GM19023 (cell line): Measurements from ENCODE around the gene TTC27.
"Not testable (repeated sequence)": the region's sequence is repeated elsewhere in the genome, so short reads cannot be mapped to it uniquely, and the experiment has no call there.

Experiments used
- ATAC-seq: cut with Tn5 transposase; IDR thresholded peaks from one replicate; pipeline ENCODE4 v1.9.1; 2021; ENCODE audit warnings: mild to moderate bottlenecking, moderate library complexity; ENCODE audit not compliant: unreplicated experiment

Gene TTC27

DNA sequence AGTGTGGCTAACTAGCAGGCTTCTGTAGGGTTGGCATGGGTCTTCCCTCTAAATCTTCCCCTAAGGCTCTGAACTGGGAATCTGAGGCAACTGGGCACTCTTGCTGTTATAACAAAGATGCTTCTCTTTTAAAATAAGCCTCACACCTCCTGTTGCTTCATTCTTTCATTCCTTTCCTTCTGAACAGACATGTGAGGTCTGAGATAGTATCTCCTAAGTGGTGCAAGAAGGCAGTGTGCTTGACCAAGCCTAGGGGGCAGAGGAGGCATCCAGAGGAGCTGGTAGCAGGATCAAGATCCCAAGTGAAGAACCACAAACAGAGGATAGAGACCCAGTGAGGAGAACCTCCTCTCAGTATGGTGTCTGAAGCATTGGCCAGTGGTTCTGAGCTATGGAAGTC lies 90.9 kb downstream of the TTC27 start:
- ATAC-seq, result no peak

DNA sequence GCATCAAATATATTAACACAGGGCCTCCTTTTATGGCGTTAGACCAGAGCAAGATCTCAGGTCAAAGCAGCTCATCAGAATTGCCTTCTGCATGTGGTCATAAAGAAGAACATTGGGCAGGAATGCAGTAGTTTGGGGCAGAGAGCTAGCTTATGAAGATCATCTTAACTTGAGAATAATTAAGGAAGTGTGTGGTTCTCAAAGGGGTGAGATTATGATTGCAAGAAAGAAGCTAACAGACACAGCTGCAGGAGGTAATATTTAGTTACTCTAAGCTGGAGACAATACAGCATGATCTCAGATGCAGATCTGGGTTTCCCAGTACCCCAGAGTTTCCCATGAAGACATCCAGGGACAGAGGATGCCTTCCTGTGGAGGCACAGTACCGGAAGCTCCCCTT lies 91.6 kb downstream of the TTC27 start:
- no peak for ATAC-seq

DNA sequence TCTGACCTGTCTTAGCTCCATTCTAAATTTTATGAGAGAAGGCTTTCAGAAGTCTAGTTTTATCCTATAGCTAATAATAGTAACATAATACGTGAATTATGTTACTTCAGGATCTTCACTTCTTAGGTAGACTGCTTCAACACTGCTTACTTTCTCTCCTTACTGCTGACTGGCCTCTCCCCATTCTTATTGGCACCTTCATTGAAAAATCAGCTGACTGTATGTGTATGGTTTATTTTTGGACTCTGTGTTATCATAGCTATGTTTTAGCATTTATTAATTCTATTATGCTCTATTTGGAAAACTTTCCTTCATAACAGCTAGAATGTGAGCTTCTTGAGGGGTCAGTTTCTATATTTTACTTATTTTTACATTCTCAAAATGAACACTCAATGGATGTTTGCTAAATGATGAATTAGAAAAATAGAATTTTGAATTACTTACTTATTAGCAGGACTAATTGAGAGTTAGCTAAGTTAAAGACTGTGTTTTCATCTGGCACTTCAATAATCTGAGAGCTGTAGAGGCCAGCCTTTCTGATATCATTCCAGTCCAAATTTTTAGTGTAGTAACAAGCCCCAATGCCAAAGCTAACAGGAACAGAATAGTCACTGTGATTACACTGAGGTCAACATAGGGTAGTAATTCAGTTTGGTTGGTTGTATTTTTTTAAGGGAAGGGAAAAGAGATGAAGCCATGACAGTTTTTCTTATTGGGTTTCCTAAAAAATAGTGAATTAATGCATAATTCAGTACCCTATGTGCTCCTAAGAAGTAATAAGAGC lies 92.3 kb downstream of the TTC27 start:
- ATAC-seq, result no peak

DNA sequence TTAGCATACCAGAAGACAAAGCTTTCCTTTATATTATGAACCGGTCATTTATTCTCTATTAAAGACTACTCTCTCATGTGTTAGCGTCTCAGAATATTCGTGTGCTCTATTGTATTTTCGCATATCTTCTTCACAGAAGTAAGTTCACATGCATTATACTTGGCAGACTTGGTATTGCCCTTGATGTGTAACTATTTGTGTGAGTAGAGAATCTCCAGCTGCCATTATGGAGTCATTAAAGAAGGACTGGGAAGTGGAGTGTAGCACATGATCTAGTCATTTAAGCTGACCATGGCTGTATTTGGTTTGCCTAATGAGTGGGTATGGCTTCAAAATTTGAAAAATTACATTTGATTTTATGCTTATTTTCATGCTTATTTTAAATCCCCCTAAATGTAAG lies 92.9 kb downstream of the TTC27 start:
- no peak for ATAC-seq

DNA sequence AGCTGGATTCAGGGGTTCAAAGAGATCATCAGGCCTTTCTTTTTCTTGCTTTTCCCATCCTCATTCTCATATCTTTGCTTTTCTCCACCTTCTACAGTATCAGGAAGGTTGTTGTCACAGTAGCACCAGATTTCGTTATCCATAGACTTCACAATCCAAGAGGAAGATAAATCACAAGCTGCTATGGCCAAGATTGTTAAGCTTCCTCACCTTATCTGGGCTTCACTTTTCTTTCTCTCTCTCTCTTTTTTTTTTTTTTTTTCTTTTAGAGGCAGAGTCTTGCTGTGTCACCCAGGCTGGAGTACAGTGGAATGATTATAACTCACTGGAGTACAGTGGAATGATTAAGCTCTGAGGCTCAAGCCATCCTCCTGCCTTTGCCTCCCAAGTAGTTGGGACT lies 93.5 kb downstream of the TTC27 start:
- no peak for ATAC-seq

DNA sequence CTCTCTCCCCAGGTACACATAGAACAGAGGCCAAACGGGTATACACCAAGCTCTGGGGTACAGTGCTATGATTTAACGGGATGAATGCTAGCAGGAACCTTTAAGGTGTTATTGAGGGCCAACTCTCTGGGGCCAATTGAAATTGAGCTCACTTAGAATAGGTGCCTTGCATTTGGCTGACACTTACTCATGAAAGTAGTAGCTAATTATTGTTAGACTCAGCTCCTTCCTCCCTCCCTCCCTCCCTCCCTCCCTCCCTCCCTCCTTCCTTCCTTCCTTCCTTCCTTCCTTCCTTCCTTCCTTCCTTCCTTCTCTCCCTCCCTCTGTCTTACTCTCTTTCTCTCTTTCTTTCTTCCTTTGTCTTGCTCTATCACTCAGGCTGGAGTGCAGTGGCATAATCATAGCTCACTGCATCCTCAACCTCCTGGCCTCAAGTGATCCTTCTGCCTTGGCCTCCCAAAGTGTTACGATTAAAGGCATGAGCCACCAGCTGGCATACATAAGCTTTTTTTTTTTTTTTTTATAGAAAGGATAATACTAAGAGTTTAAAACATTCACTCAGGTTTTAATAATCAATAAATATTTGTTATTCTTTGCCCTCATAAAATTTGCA lies 95.7 kb downstream of the TTC27 start:
- no peak for ATAC-seq

DNA sequence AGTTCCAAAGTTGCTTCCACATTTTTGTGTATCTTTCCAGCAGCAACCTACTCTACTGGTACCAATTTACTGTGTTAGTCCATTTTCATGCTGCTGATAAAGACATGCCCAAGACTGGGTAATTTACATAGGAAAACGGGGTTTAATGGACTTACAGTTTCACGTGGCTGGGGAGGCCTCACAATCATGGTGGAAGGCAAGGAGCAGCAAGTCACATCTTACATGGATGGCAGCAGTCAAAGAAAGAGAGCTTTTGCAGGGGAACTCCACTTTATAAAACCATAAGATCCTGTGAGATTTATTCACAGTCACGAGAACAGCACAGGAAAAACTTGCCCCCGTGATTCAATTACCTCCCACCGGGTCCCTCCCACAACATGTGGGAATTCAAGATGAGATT lies 98.8 kb downstream of the TTC27 start:
- not testable (repeated sequence) for ATAC-seq

DNA sequence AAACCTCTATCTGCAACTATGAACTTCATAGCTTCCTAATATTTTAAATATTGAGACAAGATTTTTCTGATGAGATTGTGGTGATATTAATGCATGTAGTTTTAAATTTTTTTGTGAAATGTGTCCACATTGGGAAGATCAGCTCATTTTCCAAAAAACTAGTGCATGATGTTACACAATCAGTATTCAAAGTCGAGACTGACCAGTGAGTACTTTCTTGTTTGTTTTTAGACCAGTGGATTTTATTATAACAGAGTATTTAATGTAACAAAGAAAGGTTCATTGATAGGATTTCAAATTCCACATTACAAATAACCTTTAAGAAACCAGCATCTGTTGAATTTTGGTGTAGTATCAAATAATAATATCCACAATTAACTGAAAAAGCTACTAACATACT lies 99.3 kb downstream of the TTC27 start:
- ATAC-seq, result no peak

DNA sequence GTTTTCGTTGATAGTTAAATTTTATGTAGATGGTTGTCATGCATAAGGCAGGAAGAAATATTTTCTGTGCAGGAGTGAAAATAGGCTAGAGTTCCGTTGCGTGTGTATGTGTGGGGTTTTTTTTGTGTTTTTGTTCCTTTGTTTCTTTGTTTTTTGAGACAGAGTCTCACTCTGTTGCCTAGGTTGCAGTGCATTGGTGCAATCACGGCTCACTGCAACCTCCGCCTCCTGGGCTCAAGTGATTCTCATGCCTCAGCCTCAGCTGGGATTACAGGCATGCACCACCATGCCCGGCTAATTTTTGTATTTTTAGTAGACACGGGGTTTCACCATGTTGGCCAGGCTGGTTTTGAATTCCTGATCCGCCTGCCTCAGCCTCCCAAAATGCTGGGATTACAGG lies 103.1 kb downstream of the TTC27 start:
- not testable (repeated sequence) for ATAC-seq

DNA sequence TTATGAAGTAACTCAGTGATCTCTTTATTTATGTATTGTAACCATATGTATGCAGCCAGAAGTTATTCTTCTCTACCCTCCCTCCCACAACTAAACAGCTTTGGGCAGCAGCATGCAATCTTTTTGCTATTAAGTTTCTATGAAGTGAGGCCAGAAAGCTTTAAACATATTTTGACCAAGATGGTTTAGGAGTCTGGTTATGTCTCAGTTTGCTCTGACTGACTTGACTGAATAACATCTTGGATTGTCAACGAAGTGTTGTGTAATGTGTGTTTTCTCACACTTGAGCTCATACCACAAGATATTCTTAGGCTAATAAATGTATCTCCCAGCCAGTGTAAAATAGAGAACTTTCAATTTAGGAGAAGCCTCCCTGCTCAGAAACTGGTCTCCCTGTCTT lies 104.3 kb downstream of the TTC27 start:
- ATAC-seq, result no peak

DNA sequence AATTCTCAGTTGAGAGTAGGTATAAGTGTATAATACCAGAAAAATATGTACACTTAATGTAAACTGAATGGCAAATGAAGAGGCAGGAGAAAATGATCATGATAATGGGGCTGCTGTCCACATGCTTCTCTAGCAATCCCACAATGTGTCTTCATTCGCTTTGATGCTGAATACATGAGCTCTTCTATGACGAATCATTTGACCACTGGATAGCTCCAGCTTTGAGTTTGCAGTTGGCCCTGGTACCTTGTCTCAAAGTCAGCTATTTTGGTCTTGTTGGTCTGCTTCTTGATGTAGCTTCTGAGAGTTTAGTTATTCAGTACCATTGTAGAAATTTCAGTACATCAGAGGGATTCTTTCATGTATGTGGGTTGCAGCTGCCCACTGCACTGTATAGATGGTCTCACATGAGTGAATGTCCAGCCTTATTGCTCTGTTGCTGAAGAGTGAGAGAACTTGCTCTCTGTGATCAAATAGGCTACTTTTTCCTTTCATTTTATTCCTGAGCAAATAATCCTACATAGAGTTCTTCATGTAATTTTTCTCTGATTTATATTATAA lies 105.1 kb downstream of the TTC27 start:
- no peak for ATAC-seq

DNA sequence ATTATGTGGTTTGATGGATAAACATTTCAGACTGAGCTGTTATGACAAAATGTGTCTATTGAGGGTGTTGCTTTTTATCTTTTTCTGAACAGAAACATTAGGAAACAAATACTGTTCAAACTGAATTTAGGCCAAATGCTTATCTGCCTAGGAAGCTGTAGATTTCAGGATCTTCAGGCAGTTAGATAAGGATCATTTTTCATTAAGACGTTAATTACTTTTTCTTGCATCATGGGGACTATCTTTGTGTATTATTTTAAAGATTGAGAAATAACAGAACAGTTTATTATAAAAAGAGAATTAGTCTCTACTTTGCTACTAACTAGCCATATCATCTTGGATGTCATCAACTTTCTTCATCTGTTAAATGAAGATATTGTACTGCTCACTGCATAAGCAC lies 107.5 kb downstream of the TTC27 start:
- ATAC-seq, result no peak

DNA sequence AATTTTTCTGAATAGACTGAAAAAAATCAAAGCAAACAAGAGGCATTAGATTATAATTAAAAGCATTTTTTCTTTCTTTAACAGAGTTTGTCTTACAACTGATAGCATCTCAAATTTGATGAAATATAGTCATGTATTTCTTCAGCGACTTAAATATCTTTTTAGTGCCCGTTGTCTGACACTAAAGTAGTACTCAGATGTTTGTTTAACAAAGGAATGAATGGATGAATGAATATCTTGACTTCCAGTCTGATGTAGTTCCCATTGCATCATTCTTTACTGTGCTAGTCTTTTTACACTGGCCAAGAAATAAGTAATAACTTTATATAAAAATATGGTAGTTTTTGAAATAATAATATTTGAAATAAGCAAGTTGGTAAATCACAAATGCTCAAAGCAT lies 111.1 kb downstream of the TTC27 start:
- ATAC-seq, result no peak

DNA sequence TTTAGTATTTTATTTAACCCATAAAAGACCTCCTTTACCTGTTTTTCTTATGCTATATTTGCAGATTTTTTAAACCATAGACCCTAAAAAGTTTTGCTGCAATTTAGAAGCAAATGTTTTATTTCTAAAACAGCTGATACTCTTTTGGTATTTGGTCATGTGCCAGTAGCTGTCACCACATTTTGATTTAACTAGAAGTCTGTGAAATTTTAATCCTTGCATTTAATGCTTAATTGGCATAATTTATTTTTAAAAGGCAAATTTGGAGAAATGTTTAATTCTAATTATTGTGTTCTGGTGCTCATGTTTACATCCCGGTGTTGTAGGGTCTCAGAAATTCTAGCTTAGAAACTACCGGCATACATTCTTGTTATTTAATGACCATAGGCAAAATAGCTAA lies 111.8 kb downstream of the TTC27 start:
- ATAC-seq, result no peak

DNA sequence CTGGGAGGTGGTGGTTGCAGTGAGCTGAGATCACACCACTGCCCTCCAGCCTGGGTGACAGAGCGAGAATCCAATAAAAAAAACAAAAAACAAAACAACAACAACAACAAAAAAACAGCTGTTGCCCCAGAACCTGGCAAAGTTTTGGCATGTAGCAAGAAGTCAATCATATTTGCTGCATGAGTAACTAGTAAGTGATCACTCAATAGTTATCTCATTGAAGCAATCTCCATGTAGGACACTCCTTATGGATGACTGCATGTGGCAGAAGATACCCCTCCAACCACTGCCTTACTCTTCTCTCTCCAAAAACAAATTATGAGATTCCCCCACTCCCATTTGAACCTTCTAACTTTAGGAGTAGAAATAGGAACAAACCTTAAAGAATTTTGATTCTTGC lies 113.7 kb downstream of the TTC27 start:
- no peak for ATAC-seq

DNA sequence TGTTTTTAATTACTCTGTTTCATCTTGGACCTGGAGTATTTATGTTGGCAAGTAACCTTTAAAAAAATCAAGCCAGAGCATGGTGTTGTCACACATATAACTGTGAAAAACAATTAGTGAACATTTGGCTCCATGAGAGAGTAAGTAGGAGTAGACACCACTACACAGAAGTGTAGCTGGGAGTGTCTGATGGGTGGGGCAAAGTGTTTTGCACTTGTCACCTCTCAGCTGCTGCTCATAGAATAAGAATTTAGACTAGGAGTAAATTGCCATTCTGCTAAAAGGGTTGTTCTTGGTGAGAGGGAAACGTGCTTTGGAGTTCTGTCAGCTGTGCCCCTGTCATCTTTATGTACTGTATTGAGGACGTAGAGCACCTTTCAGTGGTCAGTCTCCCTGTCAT lies 114.5 kb downstream of the TTC27 start:
- no peak for ATAC-seq

DNA sequence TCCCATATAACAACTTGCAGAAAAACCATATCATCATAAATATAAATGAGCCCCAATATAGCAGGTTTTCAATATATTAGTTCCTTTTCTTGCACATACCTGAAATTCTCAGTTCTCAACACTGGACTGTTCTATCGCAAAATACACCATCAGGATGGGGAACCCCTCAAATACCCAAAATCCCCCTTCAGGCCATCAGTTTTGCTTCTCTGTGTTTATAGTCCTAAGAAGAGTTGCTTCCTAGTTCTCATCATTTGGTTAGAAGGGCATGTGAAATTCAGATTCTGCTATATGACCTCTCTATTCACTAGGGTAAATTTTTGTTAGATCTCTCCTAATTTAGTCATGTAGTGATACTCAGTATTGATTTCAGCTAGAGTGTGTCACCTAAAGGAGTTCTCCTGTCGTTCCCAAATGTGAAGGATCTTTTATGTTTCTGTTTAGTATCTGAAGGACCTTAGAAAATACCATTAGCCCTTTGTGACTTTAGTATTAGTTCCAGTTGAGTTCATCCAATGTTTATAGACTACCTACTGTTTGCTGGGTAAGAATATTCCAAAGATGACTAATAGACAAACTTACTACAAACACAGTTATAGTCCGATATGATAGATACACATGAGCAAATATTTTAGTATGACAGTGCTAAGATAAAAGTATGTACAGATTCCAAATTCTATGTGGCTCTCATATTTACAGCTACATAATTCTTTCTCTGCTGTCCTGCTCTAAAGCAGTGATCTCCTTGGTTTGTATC lies 115.8 kb downstream of the TTC27 start:
- peak; percentile 89 for ATAC-seq

DNA sequence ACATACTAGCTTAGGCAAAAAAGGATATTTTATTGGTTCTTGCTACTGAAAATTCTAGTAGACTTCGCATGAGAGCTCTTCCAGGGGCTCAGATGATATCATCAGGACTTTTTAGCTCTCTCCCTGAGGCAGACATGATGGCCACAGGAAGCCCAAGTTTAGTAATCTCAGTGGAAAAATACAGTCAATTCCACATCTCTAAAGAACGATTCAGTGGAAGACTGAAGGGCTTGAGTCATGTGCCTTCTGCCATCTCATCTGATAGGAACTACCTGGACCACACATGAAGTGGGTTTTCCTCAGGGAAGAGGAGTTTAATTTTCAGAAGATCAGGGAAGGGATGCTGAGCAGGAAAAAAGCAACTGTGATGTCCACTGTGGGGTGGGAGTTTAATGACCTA lies 117.3 kb downstream of the TTC27 start:
- ATAC-seq, result no peak

DNA sequence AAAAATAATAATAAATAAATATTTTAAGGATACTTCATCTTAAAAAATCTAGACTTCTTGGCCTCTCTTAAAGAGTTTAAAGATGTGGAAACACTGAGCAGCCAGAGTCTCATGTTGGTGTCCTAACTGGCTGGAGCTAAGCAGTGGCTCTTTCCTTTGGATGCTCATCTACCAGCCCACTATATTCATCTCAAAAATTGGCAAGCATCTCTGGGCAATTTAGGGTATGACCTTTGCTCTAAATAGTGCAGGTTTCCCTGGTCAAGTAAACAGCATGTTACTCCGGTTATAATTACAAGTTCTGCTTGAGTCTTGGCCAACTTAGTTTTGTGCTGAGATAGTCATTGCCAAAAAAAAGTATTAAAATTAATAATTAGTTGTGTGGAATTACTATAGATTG lies 117.8 kb downstream of the TTC27 start:
- no peak for ATAC-seq

DNA sequence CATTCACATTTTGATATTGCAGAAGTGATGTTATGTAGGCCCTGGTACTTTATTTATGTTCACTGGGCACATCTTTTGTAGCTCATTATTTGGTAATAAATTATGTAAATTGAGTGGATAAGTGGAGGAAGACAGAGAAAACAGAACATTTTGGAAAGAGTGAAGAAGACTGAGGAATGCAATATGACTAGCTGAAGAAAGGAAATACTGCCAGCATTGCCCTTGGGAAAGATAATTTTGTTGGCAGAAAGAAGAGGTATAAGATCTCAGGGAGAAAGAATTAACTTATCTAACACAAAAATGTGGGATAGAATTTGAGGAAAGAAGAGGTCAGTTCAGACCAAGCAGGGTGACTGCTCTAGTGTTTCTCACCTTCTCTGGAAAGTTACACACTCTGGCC lies 118.8 kb downstream of the TTC27 start:
- no peak for ATAC-seq

DNA sequence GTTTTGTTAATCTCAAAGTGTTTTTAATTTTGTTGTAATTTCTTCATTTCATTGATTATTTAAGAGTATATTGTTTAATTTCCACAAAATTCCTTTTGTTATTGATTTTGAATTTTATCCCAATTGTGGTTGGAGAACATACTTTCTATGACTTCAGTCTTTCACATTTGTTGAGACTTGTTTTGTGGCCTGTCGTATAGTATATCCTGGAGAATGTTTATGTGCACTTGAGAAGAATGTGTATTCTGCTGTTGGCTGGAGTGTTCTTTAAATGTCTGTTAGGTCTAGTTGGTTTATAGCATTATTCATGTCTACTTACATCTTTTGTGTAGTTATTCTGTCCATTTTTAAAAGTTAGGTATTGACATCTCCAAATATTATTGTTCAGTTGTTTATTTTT lies 120.3 kb downstream of the TTC27 start:
- no peak for ATAC-seq

DNA sequence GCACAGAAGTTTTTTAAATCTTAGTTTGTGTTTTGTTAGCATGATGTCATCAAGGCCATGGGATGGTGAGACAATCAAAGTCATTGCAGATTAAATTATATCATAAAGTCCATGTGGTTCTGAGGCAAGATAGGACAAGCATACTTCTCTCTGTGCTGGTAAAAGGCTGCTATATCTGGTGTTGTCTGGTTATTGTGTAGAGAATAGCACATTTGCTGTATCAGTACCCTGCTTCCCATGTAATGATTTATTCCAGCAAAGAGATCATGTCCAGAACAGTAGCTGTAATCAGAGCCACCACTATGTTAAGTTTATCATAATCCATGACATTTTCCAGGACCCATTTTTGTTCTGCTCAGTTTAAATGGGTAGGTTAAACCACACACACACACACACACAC lies 123.0 kb downstream of the TTC27 start:
- ATAC-seq, result no peak
